Measurements from ENCODE around the gene ITGB6.
A peak's percentile ranks its signal among the peaks of the same experiment; 100 is the strongest.

Gene ITGB6

GRCh38 chr2:160104115-160104514 lies 96.0 kb downstream of the ITGB6 start:
- TF ChIP-seq CTCF (IDR thresholded peaks at IDR 0.05; ENCODE audit: low read length, missing control alignments): no peak
- DNase-seq (ENCODE audit: low read depth): no peak
- no peak overlapping the region for H3K4me3 ChIP-seq (replicated peaks; ENCODE audit: low read depth, low read length)

- DNase-seq (ENCODE audit: low read depth): no peak
- H3K4me3 ChIP-seq (replicated peaks; ENCODE audit: low read depth, low read length): no peak overlapping the region
- TF ChIP-seq CTCF (IDR thresholded peaks at IDR 0.05; ENCODE audit: low read length, missing control alignments): no peak
These were observed 102.7 kb downstream of the ITGB6 start for GRCh38 chr2:160097326-160097725.

DNA sequence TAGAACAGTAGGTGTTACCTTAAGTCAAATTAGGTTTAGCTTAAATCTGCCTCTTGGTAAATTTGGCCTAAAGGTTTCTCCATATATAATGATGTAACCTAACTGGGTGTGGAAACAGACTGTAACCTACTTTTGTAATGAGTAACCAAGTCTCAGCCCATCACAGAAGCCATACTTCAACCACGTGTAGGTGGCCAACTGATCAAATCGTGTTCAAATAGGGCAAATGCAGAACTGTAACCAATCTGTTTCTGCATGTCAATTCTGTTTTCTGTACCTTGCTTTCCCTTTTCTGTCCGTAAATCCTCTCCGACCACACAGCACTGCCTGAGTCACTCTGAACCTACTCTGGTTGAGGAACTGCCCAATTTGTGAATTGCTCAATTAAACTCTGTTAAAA lies 103.7 kb downstream of the ITGB6 start:
- no peak overlapping the region for H3K4me3 ChIP-seq (replicated peaks; ENCODE audit: low read depth, low read length)
- no peak for TF ChIP-seq CTCF (IDR thresholded peaks at IDR 0.05; ENCODE audit: low read length, missing control alignments)
- DNase-seq (ENCODE audit: low read depth): no peak

DNA sequence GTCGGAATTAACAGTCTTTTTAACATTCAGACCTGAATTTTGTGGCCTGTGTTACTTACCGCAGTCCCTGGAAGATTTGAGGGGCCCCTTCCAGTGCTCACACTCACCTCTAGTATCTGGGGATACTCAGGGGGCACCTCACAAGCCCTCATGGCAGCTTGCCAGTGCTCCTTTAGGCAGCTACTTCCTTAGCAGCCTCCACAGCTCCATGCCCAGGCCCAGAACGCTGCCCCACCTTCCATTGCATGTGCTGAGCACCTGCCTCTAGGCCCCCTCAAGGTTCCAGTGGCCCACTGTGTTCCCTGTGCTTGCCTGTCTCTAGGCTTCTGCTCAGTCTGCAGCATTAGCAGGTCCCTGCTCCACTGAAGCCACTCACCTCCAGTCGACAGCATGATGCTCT lies 107.6 kb downstream of the ITGB6 start:
- no peak overlapping the region for H3K4me3 ChIP-seq (replicated peaks; ENCODE audit: low read depth, low read length)
- TF ChIP-seq CTCF (IDR thresholded peaks at IDR 0.05; ENCODE audit: low read length, missing control alignments): no peak
- DNase-seq (ENCODE audit: low read depth): no peak

DNA sequence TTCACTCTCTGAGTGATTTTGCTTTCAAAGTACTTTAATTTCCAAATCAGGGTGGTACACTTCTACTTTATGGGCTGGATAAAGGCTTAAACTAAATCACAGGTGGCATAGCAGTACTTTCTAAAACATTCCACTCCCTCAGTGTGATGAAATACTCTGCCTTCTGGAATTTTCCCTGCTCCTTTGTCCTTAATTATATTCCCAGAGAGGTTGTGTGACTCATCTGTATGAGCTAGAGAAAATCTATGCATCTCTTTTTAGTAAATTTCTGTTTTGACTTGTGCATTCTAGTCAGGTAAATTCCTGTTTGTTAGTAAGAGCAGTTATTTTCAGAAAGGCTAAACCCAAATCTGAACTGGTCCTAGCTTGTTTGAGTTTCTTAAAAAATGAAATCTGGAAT lies 108.7 kb downstream of the ITGB6 start:
- H3K4me3 ChIP-seq (replicated peaks; ENCODE audit: low read depth, low read length): no peak overlapping the region
- DNase-seq (ENCODE audit: low read depth): peak; percentile 68
- TF ChIP-seq CTCF (IDR thresholded peaks at IDR 0.05; ENCODE audit: low read length, missing control alignments): no peak

GRCh38 chr2:160087854-160088745 lies 112.0 kb downstream of the ITGB6 start:
- peak; percentile 35 for TF ChIP-seq CTCF (IDR thresholded peaks at IDR 0.05; ENCODE audit: low read length, missing control alignments)
- peak; percentile 49 for DNase-seq (ENCODE audit: low read depth)
- no peak overlapping the region for H3K4me3 ChIP-seq (replicated peaks; ENCODE audit: low read depth, low read length)

GRCh38 chr2:160085662-160086061 lies 114.4 kb downstream of the ITGB6 start:
- H3K4me3 ChIP-seq (replicated peaks; ENCODE audit: low read depth, low read length): no peak overlapping the region
- TF ChIP-seq CTCF (IDR thresholded peaks at IDR 0.05; ENCODE audit: low read length, missing control alignments): peak; percentile 4
- no peak for DNase-seq (ENCODE audit: low read depth)

Measured in fibroblast of pulmonary artery (primary cell).